Measurements from ENCODE around the gene ZNF331. TPM values are rescaled to one million over a fixed set of nuclear protein-coding genes. Genes with fewer than 3 reads are reported as not detected.
A peak's percentile ranks its signal among the peaks of the same experiment; 100 is the strongest.

The ZNF331 gene
- total RNA-seq, 2 experiments from 2014 or later, result 34.8 to 36.4 TPM

- CTCF ChIA-PET, result no interaction called here
- Mint-ChIP-seq H3K4me1 (ENCODE audit: low read depth) (no peaks in the 10 kb centered on the region), H3K4me3 (no peak overlapping the region), H3K36me3 (ENCODE audit: low read depth) (no peaks in the 10 kb centered on the region), H3K27me3 (no peaks in the 10 kb centered on the region), H3K27ac (no peak overlapping the region), H3K9me3 (peaks cover 2% of the 10 kb centered on the region)
- POLR2A ChIA-PET, result no interaction called here
- no peak for ATAC-seq
- intact Hi-C loops (cut with micrococcal nuclease), result no loop called here
- no peak for TF ChIP-seq CTCF (IDR thresholded peaks at IDR 0.05)
- no peak for DNase-seq
These were observed 75.0 kb downstream of the ZNF331 start for GRCh38 chr19:53612762-53613526.

GRCh38 chr19:53621885-53622740 is 84.2 kb downstream of the ZNF331 start:
- Mint-ChIP-seq H3K4me3 (no peak overlapping the region), H3K4me1 (ENCODE audit: low read depth) (no peaks in the 10 kb centered on the region), H3K27me3 (no peaks in the 10 kb centered on the region), H3K9me3 (no peaks in the 10 kb centered on the region), H3K36me3 (ENCODE audit: low read depth) (no peaks in the 10 kb centered on the region), H3K27ac (no peak overlapping the region)
- no peak for DNase-seq
- TF ChIP-seq CTCF (IDR thresholded peaks at IDR 0.05), result no peak
- ChIA-PET CTCF (no interaction called here), POLR2A (no interaction called here)
- intact Hi-C loops (cut with micrococcal nuclease), result no loop called here
- no peak for ATAC-seq

GRCh38 chr19:53624771-53625545 is 87.0 kb downstream of the ZNF331 start:
- H3K27ac Mint-ChIP-seq, result no peak overlapping the region
- no peaks in the 10 kb centered on the region for H3K27me3 Mint-ChIP-seq
- DNase-seq (peak; percentile 31), ATAC-seq (no peak)
- H3K4me1 Mint-ChIP-seq (ENCODE audit: low read depth), result no peaks in the 10 kb centered on the region
- no peak overlapping the region for H3K4me3 Mint-ChIP-seq
- ChIA-PET POLR2A (no interaction called here), CTCF (no interaction called here)
- H3K36me3 Mint-ChIP-seq (ENCODE audit: low read depth), result no peaks in the 10 kb centered on the region
- no peaks in the 10 kb centered on the region for H3K9me3 Mint-ChIP-seq
- no peak for TF ChIP-seq CTCF (IDR thresholded peaks at IDR 0.05)
- intact Hi-C loops (cut with micrococcal nuclease), result no loop called here

- no peaks in the 10 kb centered on the region for H3K36me3 Mint-ChIP-seq (ENCODE audit: low read depth)
- ChIA-PET POLR2A (no interaction called here), CTCF (no interaction called here)
- H3K4me3 Mint-ChIP-seq, result no peak overlapping the region
- no peak for DNase-seq
- intact Hi-C loops (cut with micrococcal nuclease), result no loop called here
- H3K27me3 Mint-ChIP-seq, result no peaks in the 10 kb centered on the region
- no peaks in the 10 kb centered on the region for H3K9me3 Mint-ChIP-seq
- ATAC-seq, result no peak
- H3K4me1 Mint-ChIP-seq (ENCODE audit: low read depth), result no peaks in the 10 kb centered on the region
- H3K27ac Mint-ChIP-seq, result no peak overlapping the region
- no peak for TF ChIP-seq CTCF (IDR thresholded peaks at IDR 0.05)
These were observed 88.5 kb downstream of the ZNF331 start for GRCh38 chr19:53626486-53626885.

Data from activated CD8-positive, alpha-beta T cell treated with anti-CD3 and anti-CD28 coated beads for 36 hours (primary cell).